Stimulated activated CD8-positive, alpha-beta memory T cell treated with anti-CD3 and anti-CD28 coated beads, Interleukin-7, amount 100 ng/mL, for 48 hours (primary cell): ENCODE data around the gene SVIP.

Experiments used
- DNase-seq, 2 donors: peaks; one replicate each; pipeline ENCODE4 v3.0.0-alpha.2; 2020; ENCODE audit warnings: low read depth in 1 of 2; ENCODE audit errors: extremely low read depth in 1 of 2

Gene SVIP

GRCh38 chr11:22795914-22796313, 33.7 kb downstream of the SVIP start:
- no peak for DNase-seq

GRCh38 chr11:22792497-22792896, 37.1 kb downstream of the SVIP start:
- no peak for DNase-seq

- no peak for DNase-seq
These were observed 41.9 kb downstream of the SVIP start for GRCh38 chr11:22787551-22788162.

- DNase-seq = no peak
These were observed 42.5 kb downstream of the SVIP start for GRCh38 chr11:22787055-22787454.

- no peak for DNase-seq
These were observed 43.1 kb downstream of the SVIP start for GRCh38 chr11:22786475-22786874.

GRCh38 chr11:22785251-22785650, 44.4 kb downstream of the SVIP start:
- no peak for DNase-seq

DNA sequence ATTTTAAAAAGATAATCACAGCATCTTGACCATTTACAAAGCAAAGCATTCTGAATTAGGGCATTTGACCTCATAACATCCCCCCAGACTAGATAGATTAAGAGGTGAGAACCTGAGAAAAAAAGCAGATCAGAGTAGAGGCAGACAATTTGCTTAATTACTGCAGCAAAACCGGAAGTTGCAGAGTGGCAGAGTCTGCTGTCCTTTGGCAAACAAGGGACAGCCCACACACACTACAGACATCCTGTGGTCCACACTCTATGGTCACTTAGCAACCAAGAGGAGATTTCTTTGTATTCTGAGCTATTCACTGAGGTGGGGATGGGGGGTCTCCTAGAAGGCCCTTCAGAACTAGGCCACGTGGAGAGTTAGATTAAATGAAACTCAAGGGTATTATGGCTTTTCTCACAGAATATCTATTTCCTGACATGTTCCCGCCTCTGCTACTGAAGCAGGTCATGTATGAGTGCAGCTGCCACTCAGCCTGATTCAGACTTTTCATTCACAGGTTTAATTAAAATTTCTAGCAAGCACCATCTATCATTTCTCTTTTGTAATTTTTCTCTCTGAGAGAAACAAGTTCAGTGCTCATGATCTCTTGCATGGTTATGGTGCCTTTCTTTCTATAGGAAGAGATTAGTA, 48.5 kb downstream of the SVIP start:
- DNase-seq = no peak

DNA sequence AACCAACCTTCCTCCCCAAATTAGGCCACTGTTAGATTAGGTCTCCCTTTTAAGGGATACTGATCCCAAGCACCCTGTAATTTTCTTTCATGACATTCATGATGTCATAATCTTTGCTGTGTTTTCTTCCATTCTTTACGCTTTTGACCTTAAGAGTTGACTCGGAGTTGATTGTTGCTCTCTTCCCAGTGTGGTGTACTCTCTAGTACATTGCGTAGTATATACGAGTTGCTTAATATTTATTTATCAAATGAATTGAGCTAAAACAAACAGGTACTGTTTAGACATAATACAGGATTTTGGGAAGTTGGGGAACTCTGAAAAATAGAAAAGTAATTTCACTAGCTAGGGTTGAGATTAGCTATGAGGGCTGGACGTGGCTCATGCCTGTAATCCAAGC, 49.8 kb downstream of the SVIP start:
- DNase-seq = no peak

DNA sequence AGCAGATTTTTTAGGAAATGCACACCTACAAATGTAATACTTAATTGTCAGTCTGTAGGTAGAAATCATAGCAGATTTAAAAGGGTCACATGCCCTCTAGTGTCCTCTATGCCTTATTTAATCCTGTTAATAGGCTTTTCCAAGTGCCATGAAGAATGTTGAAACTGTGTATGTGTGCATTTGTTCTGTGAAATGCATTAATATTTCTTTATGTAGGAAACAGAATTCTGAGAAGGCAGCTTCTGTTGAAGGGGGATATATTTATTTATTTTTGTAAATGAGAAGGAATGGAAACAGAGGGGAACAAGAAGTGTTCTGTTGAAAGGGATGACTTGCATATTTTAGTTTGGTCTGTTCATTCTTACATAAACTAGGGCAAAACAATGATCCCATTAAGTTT, 51.0 kb downstream of the SVIP start:
- DNase-seq = no peak

GRCh38 chr11:22775248-22775647, 54.4 kb downstream of the SVIP start:
- DNase-seq = no peak

- DNase-seq = no peak
These were observed 54.9 kb downstream of the SVIP start for GRCh38 chr11:22774716-22775115.

GRCh38 chr11:22769081-22769480, 60.5 kb downstream of the SVIP start:
- no peak for DNase-seq
